ENCODE results near the gene DTHD1.

Gene DTHD1

DNA sequence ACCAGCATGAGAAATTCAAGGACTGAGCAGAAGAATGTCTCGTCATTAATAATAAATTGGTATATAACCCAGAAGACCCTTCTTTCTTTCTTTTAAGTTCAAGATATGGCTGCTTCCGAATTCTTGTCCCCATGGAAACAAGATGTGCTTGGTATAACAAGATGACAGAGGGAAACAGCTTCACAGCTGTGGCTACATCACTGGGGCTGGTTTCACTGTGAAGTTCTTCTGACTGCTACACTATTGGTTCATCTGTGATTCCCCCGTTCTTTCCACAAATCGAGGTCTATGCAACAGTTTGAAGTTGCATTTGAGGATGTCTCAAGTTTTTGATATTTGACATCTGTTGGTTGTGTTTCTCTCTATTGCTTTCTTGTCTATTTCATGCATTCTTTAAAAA lies 12.3 kb upstream of the DTHD1 start:
- in situ Hi-C loops (cut with MboI; ENCODE audit: low sequenced_read_pairs) = no loop called here

GRCh38 chr4:36269533-36270173 lies 11.8 kb upstream of the DTHD1 start:
- in situ Hi-C loops (cut with MboI; ENCODE audit: low sequenced_read_pairs) = no loop called here

DNA sequence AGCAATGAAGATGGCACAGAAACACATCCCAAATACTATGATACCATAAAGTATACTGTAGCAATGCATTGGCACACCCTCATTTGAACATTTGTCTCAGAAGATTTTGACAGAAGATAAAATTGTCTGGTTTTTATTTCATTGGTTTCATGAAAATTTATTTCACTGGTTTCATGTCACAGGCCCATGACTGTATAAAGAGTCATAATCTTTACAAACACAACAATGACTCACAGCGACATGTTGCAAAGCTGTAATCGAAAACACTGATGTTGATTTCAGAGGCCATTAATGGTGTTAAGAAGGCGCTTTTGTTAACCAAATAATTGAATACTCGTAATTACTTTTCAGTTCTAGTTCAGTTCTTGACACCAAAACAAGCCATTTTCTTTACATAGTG lies 8.1 kb upstream of the DTHD1 start:
- in situ Hi-C loops (cut with MboI; ENCODE audit: low sequenced_read_pairs) = no loop called here

GRCh38 chr4:36274158-36274557 lies 7.3 kb upstream of the DTHD1 start:
- in situ Hi-C loops (cut with MboI; ENCODE audit: low sequenced_read_pairs) = no loop called here

- in situ Hi-C loops (cut with MboI; ENCODE audit: low sequenced_read_pairs) = no loop called here
Measured at GRCh38 chr4:36277533-36277932, 3.9 kb upstream of the DTHD1 start.

DNA sequence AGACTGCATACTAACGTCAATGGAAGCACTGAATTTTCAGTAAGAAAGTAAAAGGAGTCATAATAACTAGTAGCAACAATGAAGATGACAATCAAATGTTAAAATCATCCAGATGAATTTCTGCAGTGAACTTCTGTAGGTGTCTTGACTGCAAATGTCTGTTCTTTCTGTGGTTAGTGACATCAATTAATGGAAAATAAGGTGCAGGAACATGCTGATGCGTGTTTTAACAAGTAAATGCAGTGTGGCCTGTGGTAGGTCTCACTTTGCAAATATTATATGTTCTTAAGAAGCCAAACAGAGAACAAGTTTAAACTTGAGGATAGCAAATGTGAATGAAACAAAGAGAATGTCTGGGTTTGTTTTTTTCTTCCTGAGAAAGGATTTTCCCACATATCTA lies 2.6 kb upstream of the DTHD1 start:
- in situ Hi-C loops (cut with MboI; ENCODE audit: low sequenced_read_pairs) = no loop called here

DNA sequence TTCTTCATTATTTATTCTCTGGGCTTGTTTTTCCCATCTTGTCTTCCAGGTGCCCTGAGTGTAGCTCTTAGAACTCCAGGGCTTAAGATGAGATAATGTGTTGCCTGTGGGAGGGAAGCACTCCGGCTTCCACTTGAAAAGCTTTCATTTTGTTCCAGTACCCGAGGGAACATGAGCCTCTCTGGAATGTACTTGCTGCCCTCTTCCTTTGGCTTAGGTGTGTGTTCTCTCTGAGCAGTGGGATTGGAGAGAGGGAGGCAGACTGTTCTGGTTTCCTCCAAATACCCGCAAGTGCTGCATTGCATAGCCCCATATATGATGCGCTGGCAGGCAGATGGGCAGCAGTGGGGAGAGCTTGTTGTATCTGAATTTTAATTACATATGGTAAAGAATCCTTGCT lies 861 bp upstream of the DTHD1 start:
- in situ Hi-C loops (cut with MboI; ENCODE audit: low sequenced_read_pairs) = no loop called here

DNA sequence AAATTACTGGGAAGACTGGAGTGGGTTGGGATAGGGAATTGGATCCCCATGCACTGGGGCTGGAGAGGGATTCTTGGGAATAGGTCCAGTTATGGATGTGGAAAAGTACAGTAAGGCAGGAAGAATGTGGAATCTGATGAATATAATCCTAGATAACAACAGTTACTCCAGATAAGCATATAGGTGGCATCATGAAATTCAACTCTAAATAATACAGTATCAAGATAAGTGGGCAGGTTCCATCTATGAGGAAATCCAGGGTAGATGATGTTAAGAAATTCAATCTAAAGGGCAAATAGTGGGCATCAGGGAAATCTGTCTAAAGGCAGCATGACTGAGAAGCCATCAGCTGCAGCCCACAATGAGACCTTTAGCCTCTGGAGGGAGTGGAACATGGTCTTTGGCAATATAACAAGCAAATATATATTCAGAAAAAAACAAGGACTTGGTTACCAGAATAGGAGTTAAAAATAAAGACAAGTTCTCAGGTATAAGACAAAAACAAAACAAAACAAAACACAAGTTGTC lies 1.2 kb downstream of the DTHD1 start:
- in situ Hi-C loops (cut with MboI; ENCODE audit: low sequenced_read_pairs) = no loop called here

DNA sequence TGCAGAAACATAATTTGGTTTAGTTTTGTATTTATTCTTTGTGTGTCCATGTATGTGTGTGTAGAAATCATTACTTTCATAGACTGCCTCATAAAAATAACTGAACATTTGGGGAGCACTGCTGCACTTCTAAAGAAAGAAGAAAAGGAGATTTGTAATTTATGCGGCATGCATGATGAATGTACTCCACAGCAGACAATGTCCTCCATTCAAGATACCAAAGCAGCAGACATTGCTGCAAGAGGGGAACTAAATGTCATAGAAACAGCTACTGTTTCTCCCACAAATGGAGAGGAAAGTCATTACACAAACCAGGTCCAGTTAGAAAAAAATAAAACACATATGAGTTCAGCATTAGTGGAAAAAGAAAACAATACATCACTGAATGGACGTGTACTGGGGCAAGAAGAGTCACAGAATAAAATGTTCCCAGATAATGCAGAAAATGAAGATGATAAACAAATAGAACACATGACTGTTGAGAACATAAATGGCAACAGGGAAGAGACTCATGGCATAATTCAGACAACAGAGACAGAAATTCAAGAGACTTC lies 2.6 kb downstream of the DTHD1 start:
- in situ Hi-C loops (cut with MboI; ENCODE audit: low sequenced_read_pairs) = no loop called here

GRCh38 chr4:36285784-36286480 lies 4.5 kb downstream of the DTHD1 start:
- in situ Hi-C loops (cut with MboI; ENCODE audit: low sequenced_read_pairs) = no loop called here

DNA sequence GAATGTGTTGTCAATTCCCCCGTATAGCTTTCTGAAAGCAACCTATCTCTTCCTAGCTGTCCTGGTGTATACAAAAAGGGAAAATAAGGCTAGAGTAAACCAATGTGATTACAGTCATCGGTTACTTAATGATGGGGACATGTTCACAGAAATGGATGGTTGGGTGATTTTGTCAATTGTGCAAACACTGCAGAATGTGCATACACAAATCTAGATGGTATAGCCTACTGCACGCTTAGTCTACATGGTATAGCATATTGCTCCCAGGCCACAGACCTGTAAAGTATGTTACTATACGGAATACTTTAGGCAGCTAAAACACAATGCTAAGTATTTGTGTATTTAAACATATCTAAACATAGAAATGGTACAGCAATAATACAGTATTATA lies 5.1 kb downstream of the DTHD1 start:
- in situ Hi-C loops (cut with MboI; ENCODE audit: low sequenced_read_pairs) = no loop called here

GRCh38 chr4:36288731-36289426 lies 7.5 kb downstream of the DTHD1 start:
- in situ Hi-C loops (cut with MboI; ENCODE audit: low sequenced_read_pairs) = no loop called here

DNA sequence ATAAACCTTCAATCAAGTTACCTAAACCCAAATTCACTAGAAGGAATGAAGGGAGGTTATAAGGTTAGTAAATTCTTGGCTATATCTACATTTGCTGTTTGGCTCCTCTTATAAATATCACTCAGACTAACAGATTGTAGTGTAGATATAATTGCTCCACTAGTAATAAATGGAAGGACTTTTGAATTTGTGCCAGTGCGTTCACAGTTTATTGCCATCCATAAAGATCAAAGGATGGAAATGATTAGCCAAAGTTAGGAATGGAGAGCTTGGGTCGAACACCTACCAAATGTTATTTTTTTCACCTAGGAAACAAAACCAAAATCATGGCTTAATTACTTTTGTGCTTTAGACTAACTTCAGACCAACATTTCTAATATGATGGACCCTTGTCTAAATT lies 9.2 kb downstream of the DTHD1 start:
- in situ Hi-C loops (cut with MboI; ENCODE audit: low sequenced_read_pairs) = no loop called here

DNA sequence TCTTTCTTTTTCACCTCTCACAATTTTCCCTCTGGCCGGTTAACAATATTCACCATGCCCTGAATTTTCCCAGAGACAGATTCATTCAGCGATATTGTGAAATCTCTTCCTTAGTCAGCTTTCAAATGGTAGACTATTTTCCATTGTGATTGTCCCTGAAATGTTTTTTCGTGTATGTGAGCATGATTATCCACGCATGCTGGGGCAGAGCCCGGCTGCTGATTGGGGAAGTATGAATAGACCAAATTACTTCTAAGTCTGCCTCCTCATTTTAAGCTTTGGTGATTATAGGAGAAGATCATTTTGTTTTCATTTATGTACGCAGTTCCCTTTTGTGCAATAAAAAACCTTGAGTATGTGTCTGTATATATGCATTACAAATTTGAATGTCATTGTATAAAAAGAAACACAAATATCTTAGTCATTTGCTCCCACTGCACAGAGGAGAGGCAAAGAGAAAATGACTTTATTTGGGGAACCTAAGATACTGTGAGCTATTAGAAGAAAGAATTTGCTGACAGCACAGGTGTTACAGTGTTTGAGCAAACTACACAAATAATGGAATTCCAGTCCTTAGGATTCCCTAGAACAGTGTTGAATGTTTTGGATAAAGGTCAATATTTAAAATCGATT lies 11.3 kb downstream of the DTHD1 start:
- in situ Hi-C loops (cut with MboI; ENCODE audit: low sequenced_read_pairs) = no loop called here

GRCh38 chr4:36301127-36301526 lies 19.7 kb downstream of the DTHD1 start:
- in situ Hi-C loops (cut with MboI; ENCODE audit: low sequenced_read_pairs) = no loop called here

DNA sequence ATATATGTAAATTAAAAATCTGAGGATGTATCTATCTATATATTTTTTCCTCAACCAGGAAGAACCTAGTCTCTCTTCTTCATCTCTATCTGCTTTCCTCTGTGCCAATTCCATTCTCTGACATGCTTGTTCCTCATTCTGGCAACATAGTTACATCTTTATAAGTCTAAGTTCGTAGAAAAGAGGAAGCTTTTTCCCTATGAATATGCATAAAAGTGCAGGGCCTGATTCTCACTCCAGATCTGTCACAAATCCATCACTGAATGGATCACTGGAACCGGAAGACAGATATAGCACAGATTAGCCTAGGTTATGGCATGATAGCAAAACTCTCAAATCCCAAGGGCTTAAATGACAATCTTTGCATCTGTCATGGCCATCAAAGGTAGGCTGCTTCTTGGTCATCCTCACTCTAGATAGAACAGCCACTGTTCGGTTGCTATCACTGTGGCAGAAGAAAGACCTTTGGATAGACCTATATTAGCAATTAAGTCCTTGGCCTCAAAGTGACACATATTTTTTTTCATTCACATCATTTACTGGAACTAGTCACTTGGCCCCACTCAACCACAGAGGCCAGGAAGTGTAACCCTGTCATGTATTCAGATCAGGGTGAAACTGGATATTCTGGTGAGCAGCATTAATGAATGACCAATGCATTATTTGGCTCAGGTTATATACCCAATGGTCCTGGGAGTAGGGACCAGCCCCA lies 22.2 kb downstream of the DTHD1 start:
- in situ Hi-C loops (cut with MboI; ENCODE audit: low sequenced_read_pairs) = no loop called here

DNA sequence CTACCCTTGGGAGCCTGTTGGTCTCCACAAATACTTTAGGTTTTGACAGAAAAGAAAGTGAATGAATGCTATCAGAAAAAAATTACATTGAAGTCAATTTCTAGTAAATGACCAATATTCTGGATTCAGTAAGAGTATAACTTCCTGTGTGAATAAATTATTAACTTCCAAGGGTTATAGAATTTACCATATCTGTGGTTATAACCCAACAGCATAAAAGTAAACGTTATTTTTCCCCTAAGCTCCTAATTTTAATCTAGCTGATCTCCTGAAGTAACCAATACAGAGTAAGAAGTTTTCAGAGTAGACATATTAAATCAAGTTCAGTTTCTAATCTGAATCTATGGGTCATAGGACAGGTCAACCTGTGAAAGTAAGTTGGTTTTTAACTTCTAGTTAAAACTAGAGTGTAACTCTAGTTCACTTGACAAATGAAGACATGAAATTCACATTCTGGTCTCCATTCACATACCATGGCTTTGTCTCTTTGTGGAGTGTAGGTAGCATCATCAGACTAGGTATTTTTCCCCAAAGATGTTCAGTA lies 22.8 kb downstream of the DTHD1 start:
- in situ Hi-C loops (cut with MboI; ENCODE audit: low sequenced_read_pairs) = no loop called here

DNA sequence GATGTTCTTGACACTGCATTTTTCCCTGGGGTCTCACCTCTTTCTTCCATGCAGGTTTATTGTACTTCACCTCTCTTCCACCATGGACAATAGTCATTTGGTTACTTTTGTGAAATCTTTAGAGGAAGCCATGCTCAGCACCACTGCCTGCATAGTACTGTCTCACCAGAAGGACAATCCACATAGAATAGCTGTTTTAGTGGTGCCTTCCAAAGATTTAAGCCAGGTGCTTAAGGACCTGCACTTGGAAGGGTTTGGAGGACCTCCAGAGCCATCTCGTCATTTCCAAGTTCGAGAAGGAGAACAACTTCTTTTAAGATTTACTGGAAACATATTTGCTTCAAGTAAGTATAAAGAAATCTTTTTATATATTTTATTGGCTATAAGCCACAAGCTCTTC lies 26.7 kb downstream of the DTHD1 start:
- in situ Hi-C loops (cut with MboI; ENCODE audit: low sequenced_read_pairs) = no loop called here

DNA sequence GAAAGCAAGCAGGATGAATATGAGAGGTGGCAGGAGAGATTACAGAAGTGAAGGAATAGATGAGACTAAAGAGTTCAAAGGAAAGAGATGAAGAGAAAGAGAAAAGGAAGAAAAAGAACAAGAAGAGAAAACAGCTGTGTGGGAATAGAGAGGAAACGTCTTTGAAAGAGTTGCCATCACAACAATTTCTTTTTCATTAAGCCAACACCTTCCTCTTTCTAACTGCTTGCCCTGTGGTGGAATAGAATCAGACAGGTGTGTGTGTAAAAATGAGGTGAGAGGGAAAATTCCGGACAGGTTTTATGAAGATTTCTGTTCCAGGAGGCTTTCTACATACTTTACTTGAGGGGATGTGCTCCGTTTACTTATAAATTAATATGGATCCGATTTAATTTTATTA lies 28.8 kb downstream of the DTHD1 start:
- in situ Hi-C loops (cut with MboI; ENCODE audit: low sequenced_read_pairs) = no loop called here

DNA sequence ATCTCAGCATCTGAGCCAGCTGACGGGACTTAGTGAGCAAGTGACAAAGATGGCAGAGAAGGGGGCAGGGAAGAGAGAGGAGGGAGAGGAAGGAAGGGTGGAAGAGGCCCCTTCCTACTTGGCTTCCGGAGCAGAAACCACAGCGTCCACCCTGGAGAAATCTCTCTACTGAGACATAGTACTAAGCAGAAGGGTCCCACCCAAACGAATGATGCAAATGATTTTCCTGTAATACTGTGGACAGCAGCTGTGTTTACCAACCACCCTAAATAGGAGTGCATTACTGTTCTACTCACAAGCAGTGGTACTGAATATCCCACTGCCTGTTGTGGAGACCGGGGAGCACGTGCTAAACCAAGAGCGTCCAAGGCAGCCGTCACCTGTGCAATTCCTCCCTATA lies 29.4 kb downstream of the DTHD1 start:
- in situ Hi-C loops (cut with MboI; ENCODE audit: low sequenced_read_pairs) = no loop called here
